ENCODE results near the gene GRIK2.

The GRIK2 gene

DNA sequence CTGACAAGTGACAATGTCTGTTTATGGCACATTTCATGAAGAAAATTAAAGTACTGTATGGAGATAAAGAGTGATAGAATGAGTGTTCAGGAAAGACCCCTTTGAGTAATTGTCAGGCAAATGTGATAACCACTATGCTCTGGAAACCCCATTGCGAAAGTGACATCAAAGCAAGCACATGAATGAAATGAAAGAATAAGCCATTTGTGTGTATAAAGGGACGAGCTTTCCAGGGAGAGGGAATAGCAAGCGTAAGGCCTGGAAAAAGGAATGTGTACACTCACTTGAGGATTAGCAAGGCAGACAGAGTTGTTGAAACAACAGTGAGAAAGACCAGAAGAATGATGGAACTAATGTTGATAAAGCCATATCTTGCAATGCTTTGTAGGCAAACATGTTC lies 490.0 kb downstream of the GRIK2 start:
- Mint-ChIP-seq H3K27ac (no peak overlapping the region), H3K4me3 (no peak overlapping the region), H3K4me1 (ENCODE audit: low read depth) (no peaks in the 10 kb centered on the region), H3K36me3 (ENCODE audit: low read depth) (no peaks in the 10 kb centered on the region), H3K27me3 (no peaks in the 10 kb centered on the region), H3K9me3 (no peaks in the 10 kb centered on the region)
- intact Hi-C loops (cut with micrococcal nuclease), result no loop called here

DNA sequence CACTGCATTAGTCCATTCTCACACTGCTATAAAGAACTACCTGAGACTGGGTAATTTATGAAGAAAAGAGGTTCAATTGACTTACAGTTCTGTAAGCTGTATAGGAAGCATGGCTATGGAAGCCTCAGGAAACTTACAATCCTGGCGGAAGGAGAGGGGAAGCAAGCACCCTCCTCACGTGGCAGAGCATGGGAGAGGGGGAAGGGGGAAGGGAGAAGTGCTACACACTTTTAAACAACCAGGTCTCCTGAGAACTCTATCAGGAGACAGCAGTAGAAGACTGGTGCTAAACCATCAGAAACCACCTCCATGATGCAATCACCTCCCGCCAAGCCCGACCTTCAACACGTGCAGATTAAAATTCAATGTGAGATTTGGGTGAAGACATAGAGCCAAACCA lies 494.0 kb downstream of the GRIK2 start:
- no peak overlapping the region for H3K4me3 Mint-ChIP-seq
- H3K27ac Mint-ChIP-seq, result no peak overlapping the region
- intact Hi-C loops (cut with micrococcal nuclease), result no loop called here
- H3K9me3 Mint-ChIP-seq, result no peaks in the 10 kb centered on the region
- H3K36me3 Mint-ChIP-seq (ENCODE audit: low read depth), result no peaks in the 10 kb centered on the region
- H3K4me1 Mint-ChIP-seq (ENCODE audit: low read depth), result no peaks in the 10 kb centered on the region
- no peaks in the 10 kb centered on the region for H3K27me3 Mint-ChIP-seq

- no peaks in the 10 kb centered on the region for H3K9me3 Mint-ChIP-seq
- no peaks in the 10 kb centered on the region for H3K4me1 Mint-ChIP-seq (ENCODE audit: low read depth)
- no peaks in the 10 kb centered on the region for H3K36me3 Mint-ChIP-seq (ENCODE audit: low read depth)
- H3K4me3 Mint-ChIP-seq, result no peak overlapping the region
- no peak overlapping the region for H3K27ac Mint-ChIP-seq
- intact Hi-C loops (cut with micrococcal nuclease), result no loop called here
- H3K27me3 Mint-ChIP-seq, result no peaks in the 10 kb centered on the region
These were observed 514.1 kb downstream of the GRIK2 start for GRCh38 chr6:101907356-101908217.

DNA sequence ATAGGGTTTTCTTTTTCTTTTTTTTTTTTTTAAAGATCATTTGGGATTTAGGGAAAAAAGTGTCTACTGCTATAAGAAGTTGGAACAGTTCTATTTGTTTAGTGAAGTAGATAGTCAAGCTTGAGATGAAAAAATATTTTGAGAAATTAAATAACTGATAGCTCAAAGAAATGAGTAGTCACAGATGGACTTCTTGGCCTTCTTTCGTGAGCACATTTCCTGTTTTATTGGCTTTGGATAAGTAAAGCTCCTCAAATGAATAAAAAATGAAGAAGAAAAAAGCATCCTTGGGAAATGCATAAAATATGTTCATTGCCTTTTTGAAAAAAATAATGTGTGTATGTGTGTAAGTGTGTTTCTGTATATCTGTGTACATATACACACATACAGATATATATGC lies 515.9 kb downstream of the GRIK2 start:
- Mint-ChIP-seq H3K27me3 (no peaks in the 10 kb centered on the region), H3K9me3 (no peaks in the 10 kb centered on the region), H3K27ac (no peak overlapping the region), H3K4me1 (ENCODE audit: low read depth) (no peaks in the 10 kb centered on the region), H3K36me3 (ENCODE audit: low read depth) (no peaks in the 10 kb centered on the region), H3K4me3 (no peak overlapping the region)
- intact Hi-C loops (cut with micrococcal nuclease), result no loop called here

DNA sequence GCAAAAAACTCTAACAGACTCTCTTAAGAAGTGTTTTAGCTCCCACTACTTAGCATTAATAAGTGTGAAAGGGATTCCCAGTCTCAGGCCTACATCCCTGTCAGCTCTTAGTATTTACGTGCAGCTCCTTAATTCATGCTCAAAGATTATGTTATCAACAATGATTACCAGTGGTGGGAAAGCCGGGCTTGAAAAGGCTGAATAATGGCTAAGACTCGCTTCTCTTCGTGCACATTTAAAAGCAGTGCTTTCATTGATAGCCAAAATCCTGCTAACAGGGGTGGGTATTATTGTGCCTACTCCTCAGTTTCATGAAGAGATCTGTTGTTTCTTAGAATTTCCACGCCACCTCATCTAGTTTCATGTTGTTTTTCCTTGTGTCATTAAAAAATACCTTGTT lies 518.8 kb downstream of the GRIK2 start:
- no peaks in the 10 kb centered on the region for H3K4me1 Mint-ChIP-seq (ENCODE audit: low read depth)
- no peaks in the 10 kb centered on the region for H3K36me3 Mint-ChIP-seq (ENCODE audit: low read depth)
- H3K27me3 Mint-ChIP-seq, result no peaks in the 10 kb centered on the region
- intact Hi-C loops (cut with micrococcal nuclease), result no loop called here
- no peak overlapping the region for H3K4me3 Mint-ChIP-seq
- H3K9me3 Mint-ChIP-seq, result no peaks in the 10 kb centered on the region
- H3K27ac Mint-ChIP-seq, result no peak overlapping the region

DNA sequence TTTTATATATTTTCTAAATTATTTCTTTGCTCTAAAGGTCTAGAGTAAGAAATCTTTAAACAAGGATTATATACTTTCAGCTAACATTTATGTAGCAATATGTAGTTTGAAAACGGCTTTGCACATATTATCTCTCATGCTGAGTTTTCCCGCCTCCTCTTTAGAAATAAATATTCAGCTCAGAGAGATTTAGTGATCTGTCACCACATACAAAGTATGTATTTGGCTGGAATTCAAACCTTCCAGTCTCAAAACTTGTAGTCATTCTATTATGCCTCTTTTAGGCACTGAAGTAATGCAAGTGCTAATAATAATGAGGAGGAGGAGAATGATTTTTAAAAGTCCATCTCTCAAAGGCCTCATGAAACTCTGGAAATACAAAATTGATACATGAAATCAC lies 525.0 kb downstream of the GRIK2 start:
- Mint-ChIP-seq H3K27me3 (no peaks in the 10 kb centered on the region), H3K27ac (no peak overlapping the region), H3K36me3 (ENCODE audit: low read depth) (no peaks in the 10 kb centered on the region), H3K4me3 (no peak overlapping the region), H3K9me3 (no peaks in the 10 kb centered on the region), H3K4me1 (ENCODE audit: low read depth) (no peaks in the 10 kb centered on the region)
- intact Hi-C loops (cut with micrococcal nuclease), result no loop called here

DNA sequence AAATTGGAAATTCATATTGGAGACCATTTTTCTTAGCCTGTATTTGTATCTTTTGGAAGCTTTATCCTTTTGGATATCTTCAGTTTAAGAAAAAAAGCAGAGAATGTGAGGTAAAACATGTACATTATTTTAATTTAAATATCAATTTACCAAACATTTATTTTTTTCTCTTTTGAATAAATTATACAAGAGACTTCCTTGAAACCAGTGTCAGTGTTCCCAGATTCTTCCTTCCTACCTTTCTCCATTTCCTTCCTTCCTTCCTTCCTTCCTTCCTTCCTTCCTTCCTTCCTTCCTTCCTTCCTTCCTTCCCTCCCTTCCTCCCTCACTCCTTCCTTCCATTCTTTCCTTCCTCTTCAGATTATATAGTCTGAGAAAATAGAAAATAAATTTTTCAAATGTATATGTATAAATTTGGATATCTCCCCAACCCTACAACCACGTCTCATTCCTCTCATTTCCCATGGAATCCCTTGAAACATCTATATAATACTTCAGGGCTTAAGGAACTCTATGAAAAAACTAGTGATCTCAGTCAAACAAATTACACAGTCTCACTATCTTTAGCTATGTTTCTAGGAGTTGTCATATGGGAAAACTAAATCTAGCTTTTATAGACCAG lies 528.4 kb downstream of the GRIK2 start:
- H3K36me3 Mint-ChIP-seq (ENCODE audit: low read depth), result no peaks in the 10 kb centered on the region
- no peaks in the 10 kb centered on the region for H3K4me1 Mint-ChIP-seq (ENCODE audit: low read depth)
- H3K27ac Mint-ChIP-seq, result no peak overlapping the region
- no peaks in the 10 kb centered on the region for H3K9me3 Mint-ChIP-seq
- no peak overlapping the region for H3K4me3 Mint-ChIP-seq
- intact Hi-C loops (cut with micrococcal nuclease), result no loop called here
- no peaks in the 10 kb centered on the region for H3K27me3 Mint-ChIP-seq

- intact Hi-C loops (cut with micrococcal nuclease), result no loop called here
- Mint-ChIP-seq H3K36me3 (ENCODE audit: low read depth) (no peaks in the 10 kb centered on the region), H3K4me3 (no peak overlapping the region), H3K27me3 (no peaks in the 10 kb centered on the region), H3K4me1 (ENCODE audit: low read depth) (no peaks in the 10 kb centered on the region), H3K9me3 (no peaks in the 10 kb centered on the region), H3K27ac (no peak overlapping the region)
These were observed 532.8 kb downstream of the GRIK2 start for GRCh38 chr6:101926149-101926925.

- Mint-ChIP-seq H3K27ac (no peak overlapping the region), H3K4me3 (no peak overlapping the region), H3K4me1 (ENCODE audit: low read depth) (no peaks in the 10 kb centered on the region), H3K36me3 (ENCODE audit: low read depth) (no peaks in the 10 kb centered on the region), H3K9me3 (no peaks in the 10 kb centered on the region), H3K27me3 (no peaks in the 10 kb centered on the region)
- intact Hi-C loops (cut with micrococcal nuclease), result no loop called here
These were observed 538.3 kb downstream of the GRIK2 start for GRCh38 chr6:101931766-101932165.

DNA sequence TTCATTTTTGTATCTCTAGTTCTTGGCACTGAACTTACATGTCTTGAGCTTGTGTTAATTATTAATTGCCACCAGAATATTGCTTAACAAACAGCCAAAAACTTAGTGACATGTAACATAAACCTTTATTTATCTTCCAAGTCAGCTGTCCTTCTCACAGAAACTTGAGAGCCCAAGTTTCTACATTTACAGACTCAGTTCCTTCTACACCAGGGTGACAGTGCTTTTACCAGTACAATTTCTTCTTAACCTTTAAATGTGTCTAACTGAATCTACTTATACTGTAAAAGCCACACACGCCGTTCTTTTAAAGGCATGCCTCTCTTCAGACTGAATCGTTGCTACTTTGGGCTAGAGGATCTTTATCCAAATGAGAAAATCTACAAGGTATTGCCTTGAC lies 539.2 kb downstream of the GRIK2 start:
- no peaks in the 10 kb centered on the region for H3K4me1 Mint-ChIP-seq (ENCODE audit: low read depth)
- H3K27me3 Mint-ChIP-seq, result no peaks in the 10 kb centered on the region
- H3K4me3 Mint-ChIP-seq, result no peak overlapping the region
- no peaks in the 10 kb centered on the region for H3K9me3 Mint-ChIP-seq
- no peaks in the 10 kb centered on the region for H3K36me3 Mint-ChIP-seq (ENCODE audit: low read depth)
- no peak overlapping the region for H3K27ac Mint-ChIP-seq
- intact Hi-C loops (cut with micrococcal nuclease), result no loop called here

DNA sequence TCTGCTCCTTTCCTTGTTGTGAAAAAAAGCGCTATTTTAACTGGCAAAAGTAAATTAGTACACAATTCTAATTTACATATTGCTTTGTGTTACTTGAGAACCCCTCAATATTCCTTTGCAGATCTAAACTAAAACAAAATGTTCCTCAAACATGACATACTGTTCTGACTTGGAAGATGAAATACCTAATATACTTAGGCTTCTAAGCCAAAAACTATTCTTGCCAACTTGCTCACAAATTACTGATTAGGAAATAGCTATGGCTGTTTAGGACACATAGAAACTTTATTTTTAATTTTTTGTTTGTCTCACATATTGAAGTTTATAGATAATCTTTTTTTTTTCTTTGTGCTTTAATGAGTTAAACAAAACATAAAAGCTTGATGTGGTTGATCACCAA lies 542.2 kb downstream of the GRIK2 start:
- Mint-ChIP-seq H3K4me3 (no peak overlapping the region), H3K9me3 (no peaks in the 10 kb centered on the region), H3K27ac (no peak overlapping the region), H3K4me1 (ENCODE audit: low read depth) (no peaks in the 10 kb centered on the region), H3K27me3 (no peaks in the 10 kb centered on the region), H3K36me3 (ENCODE audit: low read depth) (no peaks in the 10 kb centered on the region)
- intact Hi-C loops (cut with micrococcal nuclease), result no loop called here

GRCh38 chr6:101936516-101936915 lies 543.0 kb downstream of the GRIK2 start:
- Mint-ChIP-seq H3K36me3 (ENCODE audit: low read depth) (no peaks in the 10 kb centered on the region), H3K9me3 (no peaks in the 10 kb centered on the region), H3K4me3 (no peak overlapping the region), H3K27ac (no peak overlapping the region), H3K27me3 (no peaks in the 10 kb centered on the region), H3K4me1 (ENCODE audit: low read depth) (no peaks in the 10 kb centered on the region)
- intact Hi-C loops (cut with micrococcal nuclease), result no loop called here

GRCh38 chr6:101937108-101937507 lies 543.6 kb downstream of the GRIK2 start:
- no peaks in the 10 kb centered on the region for H3K9me3 Mint-ChIP-seq
- H3K4me3 Mint-ChIP-seq, result no peak overlapping the region
- intact Hi-C loops (cut with micrococcal nuclease), result no loop called here
- no peaks in the 10 kb centered on the region for H3K36me3 Mint-ChIP-seq (ENCODE audit: low read depth)
- H3K4me1 Mint-ChIP-seq (ENCODE audit: low read depth), result no peaks in the 10 kb centered on the region
- no peaks in the 10 kb centered on the region for H3K27me3 Mint-ChIP-seq
- H3K27ac Mint-ChIP-seq, result no peak overlapping the region

GRCh38 chr6:101940391-101940790 lies 546.9 kb downstream of the GRIK2 start:
- H3K36me3 Mint-ChIP-seq (ENCODE audit: low read depth), result no peaks in the 10 kb centered on the region
- no peak overlapping the region for H3K27ac Mint-ChIP-seq

More at GRCh38 chr6:101940391-101940790, 546.9 kb downstream of the GRIK2 start:
- Mint-ChIP-seq H3K27me3 (no peaks in the 10 kb centered on the region), H3K9me3 (peaks cover 13% of the 10 kb centered on the region), H3K4me3 (no peak overlapping the region), H3K4me1 (ENCODE audit: low read depth) (no peaks in the 10 kb centered on the region)
- intact Hi-C loops (cut with micrococcal nuclease), result no loop called here
